GM12878 (cell line): ENCODE measurements around the gene ACACA. TPM values are rescaled to one million over a fixed set of nuclear protein-coding genes. Genes with fewer than 3 reads are reported as not detected.

ENCODE experiments used
- ATAC-seq: fragments of 200-7000 bp; cut with Tn5 transposase; 3 replicates; pipeline ENCODE4 v1.9.1; 2020; ENCODE audit warnings: mild to moderate bottlenecking, moderate library complexity
- BruUV-seq: library from RNA; stranded (reverse); fragments of 400-500 nt; replicated peaks from 2 replicates; lab custom pipeline; 2021; lab: Mats Ljungman, UMichigan
- CTCF ChIA-PET: fragments of 300-600 bp; sonication (Branson Sonifier 250); formaldehyde crosslinking; extraction: SDS; loops from one replicate; lab custom pipeline; 2021; ENCODE audit warnings: inconsistent platforms; lab: Yijun Ruan, JAX
- POLR2A ChIA-PET: fragments of 350-600 bp; formaldehyde crosslinking; extraction: SDS; loops from one replicate; lab custom pipeline; 2021; ENCODE audit warnings: inconsistent platforms; lab: Charles Lee
- RAD21 ChIA-PET: fragments of 300-600 bp; sonication (Branson Sonifier 250); formaldehyde crosslinking; loops from one replicate; lab custom pipeline; 2023; ENCODE audit warnings: antibody characterized with exemption; ENCODE audit not compliant: unreplicated experiment; lab: Charles Lee
- SMC1A ChIA-PET: fragments of 300-600 bp; sonication (Branson Sonifier 250); formaldehyde crosslinking; loops from one replicate; lab custom pipeline; 2023; ENCODE audit not compliant: unreplicated experiment, uncharacterized antibody; lab: Charles Lee
- DNase-seq: peaks from one replicate; pipeline ENCODE4 v3.0.0-alpha.2; 2011; ENCODE audit warnings: low read depth, low spot score
- FAIRE-seq: peaks from 3 replicates; lab custom pipeline; 2011; peaks lifted over from hg19 to GRCh38; lab: Jason Lieb, UNC
- H2AFZ ChIP-seq: 2 replicates; pipeline ENCODE4 v1.6.0; 2011; ENCODE audit warnings: low read depth, low read length, control low read depth; ENCODE audit not compliant: control insufficient read depth
- H3K27ac ChIP-seq: 2 replicates; pipeline ENCODE4 v1.5.1; 2011; ENCODE audit warnings: control low read depth; ENCODE audit not compliant: control insufficient read depth, insufficient read depth
- H3K27me3 ChIP-seq, 2 experiments: replicated peaks in 1 of 2; 2 replicates each; pipeline versions ENCODE4 v1.6.0 to v1.6.1; 2011; ENCODE audit warnings: low read length in 1 of 2; ENCODE audit not compliant: control insufficient read depth in 2 of 2, insufficient read depth in 2 of 2
- H3K36me3 ChIP-seq, 2 experiments: 2 replicates each; pipeline ENCODE4 v1.5.1; 2011; ENCODE audit warnings: low read length in 1 of 2; ENCODE audit not compliant: control insufficient read depth in 2 of 2, insufficient read depth in 2 of 2
- H3K4me1 ChIP-seq: 2 replicates; pipeline ENCODE4 v1.6.1; 2011; ENCODE audit warnings: mild to moderate bottlenecking, low read length, moderate library complexity, mixed read lengths; ENCODE audit not compliant: control insufficient read depth, insufficient read depth
- H3K4me2 ChIP-seq: 2 replicates; pipeline ENCODE4 v1.6.0; 2011; ENCODE audit warnings: control low read depth; ENCODE audit not compliant: control insufficient read depth, insufficient read depth
- H3K4me3 ChIP-seq: fragments of 200-600 bp; sonication (generic); 2 replicates; pipeline ENCODE4 v1.5.1; 2016
- H3K79me2 ChIP-seq: 2 replicates; pipeline ENCODE4 v1.6.0; 2011; ENCODE audit warnings: low read length; ENCODE audit not compliant: control insufficient read depth, insufficient read depth
- H3K9ac ChIP-seq: 2 replicates; pipeline ENCODE4 v1.8.0; 2011; ENCODE audit warnings: low read length, control low read depth, mixed read lengths; ENCODE audit not compliant: control insufficient read depth, insufficient read depth
- H3K9me3 ChIP-seq: replicated peaks from 3 replicates; pipeline ENCODE4 v1.5.1; 2011; ENCODE audit warnings: mild to moderate bottlenecking, low read length; ENCODE audit not compliant: control insufficient read depth, insufficient read depth
- H4K20me1 ChIP-seq: 2 replicates; pipeline ENCODE4 v1.6.0; 2011; ENCODE audit not compliant: control insufficient read depth, insufficient read depth
- CBFB ChIP-seq: IDR thresholded peaks from 2 replicates; pipeline ENCODE4 v1.6.1; 2016; ENCODE audit warnings: antibody characterized with exemption, low read depth
- EGR1 ChIP-seq, 2 experiments: IDR thresholded peaks; 1 replicate in 1 of 2; 2 replicates in 1 of 2; pipeline ENCODE4 v1.6.1; 2011 to 2012; ENCODE audit warnings: low read depth in 2 of 2, low read length in 2 of 2, borderline replicate concordance in 1 of 2, mild to moderate bottlenecking in 1 of 2, moderate library complexity in 1 of 2
- FOXK2 ChIP-seq: fragments of 450-650 bp; IDR thresholded peaks from 2 replicates; pipeline ENCODE4 v1.6.1; 2017; ENCODE audit warnings: mild to moderate bottlenecking, moderate library complexity
- KLF5 ChIP-seq: fragments of 450-650 bp; IDR thresholded peaks from 2 replicates; pipeline ENCODE4 v1.6.1; 2014; ENCODE audit warnings: mild to moderate bottlenecking; ENCODE audit not compliant: partially characterized antibody
- MTA3 ChIP-seq: IDR thresholded peaks from 2 replicates; pipeline ENCODE4 v1.6.1; 2012; ENCODE audit warnings: low read length, inconsistent platforms, borderline replicate concordance
- NFYB ChIP-seq: IDR thresholded peaks from 2 replicates; pipeline ENCODE4 v1.6.1; 2011; ENCODE audit warnings: low read depth, mild to moderate bottlenecking, low read length, improper control_type of control experiment, moderate library complexity; ENCODE audit not compliant: insufficient read depth
- NR2C2 ChIP-seq: IDR thresholded peaks from 2 replicates; pipeline ENCODE4 v1.6.1; 2011; ENCODE audit warnings: borderline replicate concordance, low read depth; ENCODE audit not compliant: control insufficient read depth, insufficient read length
- PAX5 ChIP-seq: IDR thresholded peaks from 2 replicates; pipeline ENCODE4 v1.6.1; 2011; ENCODE audit warnings: low read depth, low read length, borderline replicate concordance
- SMARCA5 ChIP-seq: fragments of 450-650 bp; IDR thresholded peaks from 2 replicates; pipeline ENCODE4 v1.6.1; 2017; ENCODE audit warnings: mild to moderate bottlenecking
- SUZ12 ChIP-seq: fragments of 200-600 bp; sonication (generic); IDR thresholded peaks from one replicate; pipeline ENCODE4 v1.6.1; 2018; ENCODE audit warnings: antibody characterized with exemption, mild to moderate bottlenecking; ENCODE audit not compliant: unreplicated experiment
- TAF1 ChIP-seq: IDR thresholded peaks from 2 replicates; pipeline ENCODE4 v1.6.1; 2011; ENCODE audit warnings: mild to moderate bottlenecking, low read depth, low read length, borderline replicate concordance
- WRNIP1 ChIP-seq: IDR thresholded peaks from 2 replicates; pipeline ENCODE4 v1.6.1; 2011; ENCODE audit warnings: low read depth, low read length, improper control_type of control experiment, borderline replicate concordance
- ZBED1 ChIP-seq: IDR thresholded peaks from 2 replicates; pipeline ENCODE4 v1.6.1; 2016; ENCODE audit warnings: borderline replicate concordance
- ZNF24 ChIP-seq: fragments of 450-650 bp; IDR thresholded peaks from 2 replicates; pipeline ENCODE4 v1.6.1; 2017; ENCODE audit warnings: antibody characterized with exemption, mild to moderate bottlenecking
- WGBS: methylation state at CpG from one replicate; pipeline ENCODE4 v1.1.6; 2016; ENCODE audit warnings: low lambda C conversion rate; ENCODE audit not compliant: insufficient replicate concordance, insufficient coverage; ENCODE audit errors: missing lambda C conversion rate; 5-methylcytosine and 5-hydroxymethylcytosine counted together
- in situ Hi-C: fragments of 300-500 bp; cut with MboI; formaldehyde crosslinking; loops from 9 replicates; pipeline ENCODE4 v1.14.3; 2018; ENCODE audit warnings: mixed read lengths
- intact Hi-C: fragments of 100-400 bp; cut with micrococcal nuclease; formaldehyde crosslinking; loops from one replicate; pipeline ENCODE4 v1.14.2; 2022; ENCODE audit not compliant: unreplicated experiment
- polyA plus RNA-seq, 11 experiments: library from polyadenylated mRNA; depleted of rRNA in 4 of 11; unstranded in 6 of 11; stranded (reverse) in 5 of 11; fragments of >200 nt; fragmentation: Nextera tagmentation in 4 of 11; fragmentation: Illumina TruSeq in 1 of 11; extraction: Ambion mirVana in 4 of 11; extraction: Trizol in 1 of 11; gene quantifications; 1 replicate in 1 of 11; 2 replicates in 10 of 11; pipeline versions ENCODE4 v1.2.1 to v1.2.3, GENCODE V29; 2011 to 2016; ENCODE audit warnings: inconsistent platforms in 2 of 11, missing spikeins in 2 of 11, low read depth in 1 of 11
- total RNA-seq, 4 experiments: library from RNA; depleted of rRNA in 3 of 4; stranded (reverse); fragments of >200 nt in 3 of 4; fragmentation: Illumina TruSeq in 1 of 4; extraction: Trizol in 1 of 4; gene quantifications; 2 replicates each; pipeline versions ENCODE4 v1.2.1 to v1.2.3, GENCODE V29; 2013 to 2021
- TF ChIP-seq, protein P1 (sequence below): IDR thresholded peaks from 2 replicates; pipeline ENCODE4 v1.6.1; 2012; ENCODE audit warnings: improper control_type of control experiment, low read depth, low read length; ENCODE audit not compliant: insufficient replicate concordance
- TF ChIP-seq, protein P2 (sequence below): IDR thresholded peaks from 2 replicates; pipeline ENCODE4 v1.6.1; 2012; ENCODE audit warnings: low read depth, low read length, improper control_type of control experiment

The ACACA gene
- total and polyA plus RNA-seq, 10 of the 15 experiments (the other 5 are each of a cell fraction or from before 2014, with no cell fraction given) = 12.9 to 74.2 (median 32.0) TPM

DNA sequence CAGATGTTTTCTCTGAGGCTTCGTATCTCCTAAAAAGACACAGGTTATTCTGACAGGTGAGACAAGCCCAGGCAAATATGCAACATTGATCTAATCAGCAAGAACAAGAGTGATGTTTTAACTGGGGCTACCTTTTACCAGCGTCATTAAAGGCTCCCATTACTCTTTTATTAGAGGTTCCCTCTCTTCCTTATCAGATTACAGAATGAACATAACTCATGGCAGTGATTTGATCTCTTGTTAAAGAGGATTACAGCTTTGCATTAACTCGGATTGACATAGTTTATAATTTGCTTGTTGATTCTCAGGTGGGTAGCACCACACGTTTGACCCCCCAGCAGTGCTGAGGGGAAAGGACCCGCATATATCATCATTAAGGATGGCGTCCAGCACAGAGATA, 367.4 kb downstream of the ACACA start:
- Histone ChIP-seq H3K4me3 (no peak overlapping the region), H3K9ac (no peak overlapping the region), H2AFZ (no peak overlapping the region), H3K27me3 (no peaks in the 10 kb centered on the region), H3K36me3 (peaks cover 0 to 3% of the 10 kb centered on the region in 2 experiments; a peak in 2 of 4 replicates), H3K9me3 (no peaks in the 10 kb centered on the region), H3K27ac (no peak overlapping the region), H4K20me1 (no peaks in the 10 kb centered on the region), H3K79me2 (no peaks in the 10 kb centered on the region), H3K4me1 (no peaks in the 10 kb centered on the region), H3K4me2 (no peak overlapping the region)
- SMC1A ChIA-PET = interaction anchor here (1.4 kb wide), 2 partner anchors 8 to 10 kb away, joined by 3 read pairs; no protein-coding TSS in a partner anchor
- RAD21 ChIA-PET = no interaction called here
- ATAC-seq (no peak), DNase-seq (no peak), FAIRE-seq (no peak)
- intact Hi-C loops = no loop called here
- BruUV-seq = TSS peak; percentile 50
- POLR2A ChIA-PET = no interaction called here
- 94% methylated on average over 6 of the region's 6 CpGs for WGBS
- in situ Hi-C loops = no loop called here
- CTCF ChIA-PET = interaction anchor here (1.4 to 1.7 kb wide), 2 partner anchors 8 to 436 kb away, joined by 4 to 11 read pairs; no protein-coding TSS in a partner anchor
- TF ChIP-seq PAX5 (no peak), ZNF24 (no peak), KLF5 (no peak), NFYB (no peak), FOXK2 (no peak), EGR1 (IDR thresholded peaks at IDR 0.05; ENCODE audit: borderline replicate concordance in 1 of 2, low read depth in 2 of 2, low read length in 2 of 2) (no peak), ZBED1 (no peak), TAF1 (no peak), WRNIP1 (no peak), NR2C2 (no peak), MTA3 (no peak), SUZ12 (no peak), CBFB (no peak), SMARCA5 (no peak)
- TF ChIP-seq, protein P1, sequence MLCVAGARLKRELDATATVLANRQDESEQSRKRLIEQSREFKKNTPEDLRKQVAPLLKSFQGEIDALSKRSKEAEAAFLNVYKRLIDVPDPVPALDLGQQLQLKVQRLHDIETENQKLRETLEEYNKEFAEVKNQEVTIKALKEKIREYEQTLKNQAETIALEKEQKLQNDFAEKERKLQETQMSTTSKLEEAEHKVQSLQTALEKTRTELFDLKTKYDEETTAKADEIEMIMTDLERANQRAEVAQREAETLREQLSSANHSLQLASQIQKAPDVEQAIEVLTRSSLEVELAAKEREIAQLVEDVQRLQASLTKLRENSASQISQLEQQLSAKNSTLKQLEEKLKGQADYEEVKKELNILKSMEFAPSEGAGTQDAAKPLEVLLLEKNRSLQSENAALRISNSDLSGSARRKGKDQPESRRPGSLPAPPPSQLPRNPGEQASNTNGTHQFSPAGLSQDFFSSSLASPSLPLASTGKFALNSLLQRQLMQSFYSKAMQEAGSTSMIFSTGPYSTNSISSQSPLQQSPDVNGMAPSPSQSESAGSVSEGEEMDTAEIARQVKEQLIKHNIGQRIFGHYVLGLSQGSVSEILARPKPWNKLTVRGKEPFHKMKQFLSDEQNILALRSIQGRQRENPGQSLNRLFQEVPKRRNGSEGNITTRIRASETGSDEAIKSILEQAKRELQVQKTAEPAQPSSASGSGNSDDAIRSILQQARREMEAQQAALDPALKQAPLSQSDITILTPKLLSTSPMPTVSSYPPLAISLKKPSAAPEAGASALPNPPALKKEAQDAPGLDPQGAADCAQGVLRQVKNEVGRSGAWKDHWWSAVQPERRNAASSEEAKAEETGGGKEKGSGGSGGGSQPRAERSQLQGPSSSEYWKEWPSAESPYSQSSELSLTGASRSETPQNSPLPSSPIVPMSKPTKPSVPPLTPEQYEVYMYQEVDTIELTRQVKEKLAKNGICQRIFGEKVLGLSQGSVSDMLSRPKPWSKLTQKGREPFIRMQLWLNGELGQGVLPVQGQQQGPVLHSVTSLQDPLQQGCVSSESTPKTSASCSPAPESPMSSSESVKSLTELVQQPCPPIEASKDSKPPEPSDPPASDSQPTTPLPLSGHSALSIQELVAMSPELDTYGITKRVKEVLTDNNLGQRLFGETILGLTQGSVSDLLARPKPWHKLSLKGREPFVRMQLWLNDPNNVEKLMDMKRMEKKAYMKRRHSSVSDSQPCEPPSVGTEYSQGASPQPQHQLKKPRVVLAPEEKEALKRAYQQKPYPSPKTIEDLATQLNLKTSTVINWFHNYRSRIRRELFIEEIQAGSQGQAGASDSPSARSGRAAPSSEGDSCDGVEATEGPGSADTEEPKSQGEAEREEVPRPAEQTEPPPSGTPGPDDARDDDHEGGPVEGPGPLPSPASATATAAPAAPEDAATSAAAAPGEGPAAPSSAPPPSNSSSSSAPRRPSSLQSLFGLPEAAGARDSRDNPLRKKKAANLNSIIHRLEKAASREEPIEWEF = no peak
- TF ChIP-seq, protein P2, sequence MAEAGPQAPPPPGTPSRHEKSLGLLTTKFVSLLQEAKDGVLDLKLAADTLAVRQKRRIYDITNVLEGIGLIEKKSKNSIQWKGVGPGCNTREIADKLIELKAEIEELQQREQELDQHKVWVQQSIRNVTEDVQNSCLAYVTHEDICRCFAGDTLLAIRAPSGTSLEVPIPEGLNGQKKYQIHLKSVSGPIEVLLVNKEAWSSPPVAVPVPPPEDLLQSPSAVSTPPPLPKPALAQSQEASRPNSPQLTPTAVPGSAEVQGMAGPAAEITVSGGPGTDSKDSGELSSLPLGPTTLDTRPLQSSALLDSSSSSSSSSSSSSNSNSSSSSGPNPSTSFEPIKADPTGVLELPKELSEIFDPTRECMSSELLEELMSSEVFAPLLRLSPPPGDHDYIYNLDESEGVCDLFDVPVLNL = no peak
